SJSA1 (cell line): ENCODE results near the gene ZNF621. TPM values are rescaled to one million over a fixed set of nuclear protein-coding genes. Genes with fewer than 3 reads are reported as not detected.

ENCODE experiments used
- DNase-seq, 2 experiments: peaks; one replicate each; pipeline ENCODE4 v3.0.0-alpha.2; 2015 to 2020; ENCODE audit warnings: low spot score in 2 of 2, low read depth in 1 of 2
- H3K27ac ChIP-seq: fragments of 250-450 bp; sonication (Bioruptor Pico); 2 replicates; pipeline ENCODE4 v1.5.1; 2020; ENCODE audit warnings: mild to moderate bottlenecking, moderate library complexity
- H3K27me3 ChIP-seq: fragments of 250-450 bp; sonication (Bioruptor Pico); replicated peaks from 2 replicates; pipeline ENCODE4 v1.5.1; 2020; ENCODE audit warnings: mild to moderate bottlenecking, moderate library complexity
- H3K36me3 ChIP-seq: fragments of 250-450 bp; sonication (Bioruptor Pico); 2 replicates; pipeline ENCODE4 v1.5.1; 2020; ENCODE audit warnings: mild to moderate bottlenecking
- H3K4me1 ChIP-seq: fragments of 250-450 bp; sonication (Bioruptor Pico); replicated peaks from 2 replicates; pipeline ENCODE4 v1.6.1; 2021; ENCODE audit warnings: mild to moderate bottlenecking
- H3K4me3 ChIP-seq: fragments of 250-450 bp; sonication (Bioruptor Pico); 2 replicates; pipeline ENCODE4 v1.5.1; 2020; ENCODE audit warnings: mild to moderate bottlenecking
- H3K9me3 ChIP-seq: fragments of 250-450 bp; sonication (Bioruptor Pico); replicated peaks from 2 replicates; pipeline ENCODE4 v1.5.1; 2020; ENCODE audit warnings: mild to moderate bottlenecking
- total RNA-seq: library from RNA; depleted of rRNA; stranded (reverse); fragments of >200 nt; shearing (Covaris generic); gene quantifications from 2 replicates; pipeline ENCODE4 v1.2.3, GENCODE V29; 2014

Gene ZNF621
- total RNA-seq, 1 experiment from 2014 or later = 12.7 TPM

GRCh38 chr3:40572588-40572987 lies 47.8 kb downstream of the ZNF621 start:
- Histone ChIP-seq H3K27ac (no peak overlapping the region), H3K36me3 (no peaks in the 10 kb centered on the region), H3K4me1 (no peaks in the 10 kb centered on the region), H3K9me3 (no peaks in the 10 kb centered on the region), H3K4me3 (no peak overlapping the region), H3K27me3 (no peaks in the 10 kb centered on the region)
- no peak for DNase-seq

GRCh38 chr3:40574050-40574449 lies 49.3 kb downstream of the ZNF621 start:
- Histone ChIP-seq H3K9me3 (no peaks in the 10 kb centered on the region), H3K4me3 (no peak overlapping the region), H3K27ac (no peak overlapping the region), H3K27me3 (no peaks in the 10 kb centered on the region), H3K4me1 (no peaks in the 10 kb centered on the region), H3K36me3 (no peaks in the 10 kb centered on the region)
- DNase-seq = no peak

DNA sequence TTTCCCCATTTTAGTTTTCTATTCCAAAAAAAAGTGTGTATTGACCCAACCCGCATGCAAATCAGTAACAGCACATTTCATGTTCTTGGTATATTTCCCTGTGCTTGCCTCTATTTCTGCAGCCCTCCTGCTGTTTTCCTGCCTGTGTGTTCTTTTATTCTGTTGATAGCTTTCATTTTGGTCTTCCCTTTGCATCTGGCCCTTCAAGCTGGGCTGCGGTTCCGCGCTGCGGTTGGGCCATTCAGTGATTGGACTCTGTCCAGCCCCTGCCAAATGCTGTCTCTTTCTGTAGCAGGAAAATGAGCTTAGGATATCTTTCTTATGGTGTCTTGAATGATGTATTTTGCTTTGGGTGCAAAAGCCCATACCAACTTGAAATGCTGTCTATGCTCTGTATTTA lies 49.9 kb downstream of the ZNF621 start:
- Histone ChIP-seq H3K36me3 (no peaks in the 10 kb centered on the region), H3K27ac (no peak overlapping the region), H3K9me3 (no peaks in the 10 kb centered on the region), H3K4me1 (no peaks in the 10 kb centered on the region), H3K27me3 (no peaks in the 10 kb centered on the region), H3K4me3 (no peak overlapping the region)
- peak in 1 of 2 experiments; percentile 2 for DNase-seq

DNA sequence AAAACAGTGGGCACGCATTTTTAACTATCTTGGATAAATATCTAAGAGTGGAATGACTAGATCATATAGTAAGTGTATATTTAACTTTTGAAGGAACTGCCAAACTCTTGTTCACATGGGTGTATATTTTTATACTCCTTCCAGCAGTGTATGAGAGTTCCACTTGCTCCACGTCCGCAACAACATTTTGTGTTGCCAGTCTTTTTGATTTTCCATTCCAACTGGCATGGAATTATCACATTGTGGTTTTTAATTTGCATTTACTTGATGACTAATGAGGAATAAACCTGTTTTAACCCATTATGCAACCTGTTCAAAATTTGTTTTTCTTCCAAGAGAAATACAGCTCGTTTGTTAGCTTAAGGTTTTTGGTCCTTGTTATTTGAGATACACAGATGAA lies 51.6 kb downstream of the ZNF621 start:
- DNase-seq = no peak
- Histone ChIP-seq H3K9me3 (no peaks in the 10 kb centered on the region), H3K27ac (no peak overlapping the region), H3K4me1 (no peaks in the 10 kb centered on the region), H3K36me3 (no peaks in the 10 kb centered on the region), H3K4me3 (no peak overlapping the region), H3K27me3 (no peaks in the 10 kb centered on the region)

GRCh38 chr3:40580494-40581091 lies 55.8 kb downstream of the ZNF621 start:
- Histone ChIP-seq H3K4me1 (no peaks in the 10 kb centered on the region), H3K27me3 (no peaks in the 10 kb centered on the region), H3K36me3 (no peaks in the 10 kb centered on the region), H3K4me3 (no peak overlapping the region), H3K9me3 (no peaks in the 10 kb centered on the region), H3K27ac (no peak overlapping the region)
- peak; percentile 36 to 58 for DNase-seq

GRCh38 chr3:40581166-40581565 lies 56.4 kb downstream of the ZNF621 start:
- Histone ChIP-seq H3K27me3 (no peaks in the 10 kb centered on the region), H3K9me3 (no peaks in the 10 kb centered on the region), H3K36me3 (no peaks in the 10 kb centered on the region), H3K4me1 (no peaks in the 10 kb centered on the region), H3K4me3 (no peak overlapping the region), H3K27ac (no peak overlapping the region)
- no peak for DNase-seq

DNA sequence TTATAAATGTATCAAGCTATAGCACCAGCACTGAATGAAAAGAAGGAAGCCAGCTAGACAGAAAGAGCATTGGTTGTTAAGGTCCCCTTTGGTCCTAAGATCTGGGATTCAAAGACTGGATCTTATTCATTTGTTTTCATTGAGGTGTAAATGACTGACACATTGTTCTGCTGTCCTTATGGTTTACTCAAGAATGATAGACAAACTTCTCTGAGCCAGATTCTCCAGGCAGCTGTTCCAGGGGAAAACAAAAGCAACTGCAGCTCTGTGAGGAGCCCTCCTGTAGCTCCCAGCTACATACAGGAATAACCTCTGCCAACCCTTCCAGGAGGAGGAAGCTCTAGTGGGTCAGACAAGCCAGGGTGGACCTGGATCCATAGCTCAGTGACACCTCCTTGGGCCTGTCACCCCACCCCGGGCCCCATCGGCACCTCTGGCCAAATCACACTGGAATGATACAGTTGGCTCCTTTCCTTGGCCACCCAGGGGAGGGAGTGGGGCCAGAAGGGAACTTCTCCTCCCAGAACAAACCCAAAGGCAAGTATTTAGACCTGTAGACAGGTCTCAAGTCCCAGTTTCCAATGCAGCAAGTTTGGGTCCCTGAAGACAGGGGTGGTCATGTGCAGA lies 57.8 kb downstream of the ZNF621 start:
- Histone ChIP-seq H3K27ac (no peak overlapping the region), H3K9me3 (no peaks in the 10 kb centered on the region), H3K36me3 (no peaks in the 10 kb centered on the region), H3K4me1 (no peaks in the 10 kb centered on the region), H3K27me3 (no peaks in the 10 kb centered on the region), H3K4me3 (no peak overlapping the region)
- DNase-seq = no peak

GRCh38 chr3:40583691-40584090 lies 58.9 kb downstream of the ZNF621 start:
- no peaks in the 10 kb centered on the region for H3K4me1 ChIP-seq
- H3K36me3 ChIP-seq = no peaks in the 10 kb centered on the region
- no peaks in the 10 kb centered on the region for H3K27me3 ChIP-seq
- H3K9me3 ChIP-seq = no peaks in the 10 kb centered on the region
- no peak overlapping the region for H3K27ac ChIP-seq
- DNase-seq = no peak
- H3K4me3 ChIP-seq = no peak overlapping the region

- H3K27ac ChIP-seq = no peak overlapping the region
- peak; percentile 37 to 64 for DNase-seq
- H3K4me3 ChIP-seq = no peak overlapping the region
- H3K27me3 ChIP-seq = no peaks in the 10 kb centered on the region
- no peaks in the 10 kb centered on the region for H3K9me3 ChIP-seq
- H3K4me1 ChIP-seq = no peaks in the 10 kb centered on the region
- H3K36me3 ChIP-seq = no peaks in the 10 kb centered on the region
Measured at GRCh38 chr3:40584625-40585189, 59.9 kb downstream of the ZNF621 start.

DNA sequence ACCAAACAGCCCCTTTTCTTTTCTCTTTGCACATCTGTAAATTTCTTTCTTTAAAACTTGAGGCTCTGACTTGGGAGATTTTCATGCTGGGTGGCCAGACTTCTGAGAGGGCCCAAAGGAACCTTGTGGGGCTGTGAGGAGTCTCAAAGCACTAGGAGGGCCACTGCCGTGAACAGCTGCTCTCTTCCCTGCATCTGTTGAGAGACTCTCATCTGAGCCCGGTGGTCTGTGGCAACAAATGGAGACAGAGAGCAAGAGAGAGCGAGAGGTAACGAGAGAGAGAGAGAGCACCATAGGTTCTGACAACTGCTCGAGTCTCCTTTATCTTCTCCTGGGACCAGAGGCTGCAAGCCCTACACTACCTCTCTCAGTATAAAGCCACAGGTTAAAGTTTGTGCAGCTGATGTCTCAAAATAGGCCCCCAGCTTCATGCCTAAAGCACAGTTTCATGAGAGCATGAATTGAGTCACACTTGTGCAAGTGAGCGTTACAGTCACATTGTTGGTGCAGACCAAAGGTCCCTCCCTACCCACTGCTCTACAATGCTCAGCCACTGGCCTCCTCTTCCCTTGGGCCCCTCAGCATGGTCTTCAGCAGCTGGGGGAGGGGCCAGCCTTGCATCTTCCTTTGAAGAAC lies 60.7 kb downstream of the ZNF621 start:
- Histone ChIP-seq H3K27me3 (no peaks in the 10 kb centered on the region), H3K27ac (no peak overlapping the region), H3K4me3 (no peak overlapping the region), H3K9me3 (no peaks in the 10 kb centered on the region), H3K36me3 (no peaks in the 10 kb centered on the region), H3K4me1 (no peaks in the 10 kb centered on the region)
- no peak for DNase-seq

DNA sequence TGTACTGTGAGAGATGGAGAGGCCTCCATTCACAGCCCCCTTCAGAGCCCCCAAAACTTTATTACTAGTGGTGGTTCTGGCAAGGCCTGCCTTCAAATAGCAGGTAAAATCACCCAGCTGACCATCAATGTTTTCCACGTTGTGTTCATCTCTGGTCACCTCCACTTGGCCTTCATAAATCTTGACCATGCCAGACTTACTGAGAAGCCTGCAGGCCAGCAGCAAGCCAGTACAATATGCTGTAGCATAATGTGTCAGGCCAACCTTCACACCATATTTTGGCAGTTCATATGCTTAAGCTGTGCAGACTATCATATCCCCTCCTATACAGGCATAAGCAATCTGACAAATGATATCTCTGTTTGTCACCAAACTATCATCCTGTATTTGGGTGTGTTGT lies 62.1 kb downstream of the ZNF621 start:
- Histone ChIP-seq H3K36me3 (no peaks in the 10 kb centered on the region), H3K27ac (no peak overlapping the region), H3K27me3 (no peaks in the 10 kb centered on the region), H3K9me3 (no peaks in the 10 kb centered on the region), H3K4me3 (no peak overlapping the region), H3K4me1 (no peaks in the 10 kb centered on the region)
- no peak for DNase-seq

GRCh38 chr3:40588406-40588805 lies 63.6 kb downstream of the ZNF621 start:
- no peak for DNase-seq
- H3K36me3 ChIP-seq = no peaks in the 10 kb centered on the region
- no peak overlapping the region for H3K4me3 ChIP-seq
- H3K27ac ChIP-seq = no peak overlapping the region
- H3K27me3 ChIP-seq = no peaks in the 10 kb centered on the region
- no peaks in the 10 kb centered on the region for H3K4me1 ChIP-seq
- no peaks in the 10 kb centered on the region for H3K9me3 ChIP-seq
